Measurements from ENCODE around the gene SRXN1.
A peak's percentile ranks its signal among the peaks of the same experiment; 100 is the strongest.

The SRXN1 gene

DNA sequence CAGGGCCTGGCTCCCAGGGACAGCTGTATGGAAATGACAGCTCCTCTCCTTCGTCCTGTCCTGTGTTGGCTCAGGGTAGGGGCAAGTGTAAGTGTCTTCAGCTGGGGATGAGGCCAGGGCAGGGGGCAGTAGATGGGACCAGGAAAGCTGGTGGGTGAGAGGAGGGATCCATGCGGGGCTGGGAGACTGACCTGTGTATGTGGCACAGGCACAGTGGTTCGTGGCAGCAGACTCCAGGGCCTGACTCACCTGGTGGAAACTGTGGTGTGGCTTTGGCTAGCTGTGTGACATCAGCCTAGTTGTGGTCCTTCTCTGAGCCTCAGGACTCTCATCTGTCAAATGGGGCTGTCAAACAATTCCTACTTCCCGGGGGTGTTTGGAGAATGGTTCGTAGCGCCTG is 36.3 kb upstream of the SRXN1 start:
- Histone ChIP-seq H3K27me3 (ENCODE audit: insufficient read depth, low read length) (no peaks in the 10 kb centered on the region), H3K4me3 (ENCODE audit: low read length) (no peak overlapping the region), H3K36me3 (ENCODE audit: insufficient read depth, low read length) (no peaks in the 10 kb centered on the region), H3K27ac (ENCODE audit: low read depth, low read length) (no peak overlapping the region), H3K9me3 (ENCODE audit: insufficient read depth, low read depth, low read length) (no peaks in the 10 kb centered on the region), H3K9ac (ENCODE audit: low read depth, low read length) (no peak overlapping the region), H3K4me1 (ENCODE audit: insufficient read depth, low read length) (no peaks in the 10 kb centered on the region)
- WGBS: 92% methylated on average over 6 of the region's 6 CpGs

DNA sequence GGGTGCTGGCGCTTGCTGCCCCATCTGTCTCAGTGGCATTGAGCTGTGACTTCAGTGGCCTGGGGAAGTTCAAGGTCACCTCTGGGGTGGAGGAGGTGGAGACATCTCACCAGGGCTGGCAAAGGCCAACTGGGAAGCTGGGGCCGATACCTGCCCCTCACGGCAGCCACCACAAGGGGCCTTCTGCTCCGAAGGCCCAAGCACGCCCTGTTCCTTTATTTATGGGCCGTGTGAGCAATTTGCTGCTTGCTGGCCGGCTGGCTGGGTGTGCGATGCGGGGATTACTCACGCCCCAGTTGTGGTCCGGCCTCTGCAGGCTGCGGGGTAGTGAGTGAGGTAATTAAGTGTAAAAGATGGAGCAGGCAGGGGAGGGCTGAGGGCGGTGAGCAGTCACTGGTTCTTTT is 35.8 kb upstream of the SRXN1 start:
- Histone ChIP-seq H3K4me1 (ENCODE audit: insufficient read depth, low read length) (no peaks in the 10 kb centered on the region), H3K27ac (ENCODE audit: low read depth, low read length) (no peak overlapping the region), H3K27me3 (ENCODE audit: insufficient read depth, low read length) (no peaks in the 10 kb centered on the region), H3K36me3 (ENCODE audit: insufficient read depth, low read length) (no peaks in the 10 kb centered on the region), H3K9ac (ENCODE audit: low read depth, low read length) (no peak overlapping the region), H3K9me3 (ENCODE audit: insufficient read depth, low read depth, low read length) (no peaks in the 10 kb centered on the region), H3K4me3 (ENCODE audit: low read length) (no peak overlapping the region)
- WGBS: 37% methylated on average over 13 of the region's 13 CpGs

DNA sequence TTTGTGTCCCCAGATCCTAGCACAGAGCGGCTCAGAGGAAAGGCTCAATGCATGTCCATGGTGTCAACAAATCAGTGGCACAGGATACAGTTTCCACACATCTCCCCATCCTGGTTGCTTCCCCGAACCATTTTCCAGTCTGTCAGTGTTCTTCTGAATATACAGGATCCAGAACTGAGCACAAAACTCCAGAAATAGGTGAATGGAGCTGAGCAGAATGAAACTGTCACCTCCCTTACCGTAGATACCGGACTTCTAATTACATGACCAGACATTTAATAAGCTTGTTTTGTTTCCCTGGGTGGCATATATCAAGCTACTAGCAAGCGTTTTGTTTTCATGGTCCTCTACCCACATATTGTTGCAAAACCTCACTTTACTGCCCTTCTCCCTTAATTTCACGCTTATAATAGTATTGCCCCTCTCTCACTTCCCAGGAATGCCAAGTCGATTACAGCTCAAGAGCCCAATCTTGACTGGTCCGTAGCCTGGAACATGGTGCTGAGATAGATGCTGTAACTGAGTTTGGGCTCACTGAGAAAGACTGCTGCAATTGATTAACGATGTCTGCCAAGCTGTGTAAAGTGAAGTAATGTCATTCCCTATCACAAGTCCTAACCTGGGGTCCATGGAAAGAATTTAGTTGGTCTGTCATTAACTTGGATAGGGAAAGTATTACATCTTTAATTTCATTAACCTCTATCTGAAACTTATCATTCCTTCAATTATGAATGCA is 34.6 kb upstream of the SRXN1 start:
- Histone ChIP-seq H3K27ac (ENCODE audit: low read depth, low read length) (no peak overlapping the region), H3K4me1 (ENCODE audit: insufficient read depth, low read length) (no peaks in the 10 kb centered on the region), H3K27me3 (ENCODE audit: insufficient read depth, low read length) (no peaks in the 10 kb centered on the region), H3K36me3 (ENCODE audit: insufficient read depth, low read length) (no peaks in the 10 kb centered on the region), H3K9ac (ENCODE audit: low read depth, low read length) (no peak overlapping the region), H3K9me3 (ENCODE audit: insufficient read depth, low read depth, low read length) (no peaks in the 10 kb centered on the region), H3K4me3 (ENCODE audit: low read length) (no peak overlapping the region)
- 93% methylated on average over 9 of the region's 9 CpGs for WGBS

DNA sequence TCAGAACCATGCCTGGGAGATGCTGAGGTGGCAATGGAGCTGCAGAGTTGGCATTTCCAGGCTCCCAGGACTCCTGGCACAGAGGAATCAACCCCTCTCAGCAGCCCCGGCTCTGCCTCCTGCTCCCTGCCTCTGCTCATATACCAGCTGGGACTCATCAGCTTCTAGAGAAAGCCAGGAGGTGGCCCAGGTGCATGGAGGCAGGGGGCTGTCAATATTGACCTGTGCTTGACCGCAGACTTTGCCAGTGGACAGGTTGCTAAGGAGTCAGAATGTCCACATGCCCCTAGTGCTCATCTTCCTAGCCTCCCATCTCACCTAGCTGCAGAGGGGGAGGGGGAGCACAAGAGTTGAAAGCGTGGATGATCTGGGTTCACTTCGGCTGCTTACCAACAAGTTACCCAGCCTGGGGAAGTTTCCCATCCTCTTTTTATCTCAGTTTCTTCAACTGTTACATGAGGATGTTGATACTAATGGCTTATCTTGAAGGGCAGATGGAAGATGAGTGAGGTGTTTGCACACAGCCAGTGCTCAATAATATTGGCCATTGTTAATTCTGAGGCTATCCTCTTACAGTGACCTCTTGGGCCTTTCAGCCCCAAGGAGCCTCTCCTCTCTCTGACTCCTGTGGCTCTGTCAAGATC is 31.8 kb upstream of the SRXN1 start:
- no peak overlapping the region for H3K9ac ChIP-seq (ENCODE audit: low read depth, low read length)

GRCh38 chr20:682123-682522 is 29.1 kb upstream of the SRXN1 start:
- Histone ChIP-seq H3K27ac (ENCODE audit: low read depth, low read length) (no peak overlapping the region), H3K9ac (ENCODE audit: low read depth, low read length) (no peak overlapping the region), H3K4me1 (ENCODE audit: insufficient read depth, low read length) (no peaks in the 10 kb centered on the region), H3K27me3 (ENCODE audit: insufficient read depth, low read length) (peaks cover 9% of the 10 kb centered on the region), H3K4me3 (ENCODE audit: low read length) (no peak overlapping the region), H3K36me3 (ENCODE audit: insufficient read depth, low read length) (no peaks in the 10 kb centered on the region), H3K9me3 (ENCODE audit: insufficient read depth, low read depth, low read length) (no peaks in the 10 kb centered on the region)
- 90% methylated on average over 1 of the region's 1 CpG for WGBS

More for the DNA sequence above, 31.8 kb upstream of the SRXN1 start:
- no peaks in the 10 kb centered on the region for H3K36me3 ChIP-seq (ENCODE audit: insufficient read depth, low read length)
- H3K4me1 ChIP-seq (ENCODE audit: insufficient read depth, low read length): no peaks in the 10 kb centered on the region
- H3K27ac ChIP-seq (ENCODE audit: low read depth, low read length): no peak overlapping the region
- 95% methylated on average over 2 of the region's 4 CpGs for WGBS
- no peak overlapping the region for H3K4me3 ChIP-seq (ENCODE audit: low read length)
- no peaks in the 10 kb centered on the region for H3K9me3 ChIP-seq (ENCODE audit: insufficient read depth, low read depth, low read length)
- no peaks in the 10 kb centered on the region for H3K27me3 ChIP-seq (ENCODE audit: insufficient read depth, low read length)

GRCh38 chr20:680638-681187 is 27.7 kb upstream of the SRXN1 start:
- WGBS: 86% methylated on average over 2 of the region's 2 CpGs
- Histone ChIP-seq H3K4me1 (ENCODE audit: insufficient read depth, low read length) (peaks cover 7% of the 10 kb centered on the region), H3K27me3 (ENCODE audit: insufficient read depth, low read length) (peaks cover 23% of the 10 kb centered on the region), H3K9me3 (ENCODE audit: insufficient read depth, low read depth, low read length) (no peaks in the 10 kb centered on the region), H3K9ac (ENCODE audit: low read depth, low read length) (no peak overlapping the region), H3K27ac (ENCODE audit: low read depth, low read length) (no peak overlapping the region), H3K36me3 (ENCODE audit: insufficient read depth, low read length) (no peaks in the 10 kb centered on the region), H3K4me3 (ENCODE audit: low read length) (no peak overlapping the region)

- Histone ChIP-seq H3K27ac (ENCODE audit: low read depth, low read length) (no peak overlapping the region), H3K9me3 (ENCODE audit: insufficient read depth, low read depth, low read length) (no peaks in the 10 kb centered on the region), H3K9ac (ENCODE audit: low read depth, low read length) (no peak overlapping the region), H3K27me3 (ENCODE audit: insufficient read depth, low read length) (peaks cover 47% of the 10 kb centered on the region), H3K4me1 (ENCODE audit: insufficient read depth, low read length) (peaks cover 7% of the 10 kb centered on the region), H3K36me3 (ENCODE audit: insufficient read depth, low read length) (no peaks in the 10 kb centered on the region), H3K4me3 (ENCODE audit: low read length) (no peak overlapping the region)
- 92% methylated on average over 5 of the region's 5 CpGs for WGBS
These were observed 25.0 kb upstream of the SRXN1 start for GRCh38 chr20:677957-678356.

GRCh38 chr20:676967-677366 is 24.0 kb upstream of the SRXN1 start:
- 79% methylated on average over 3 of the region's 3 CpGs for WGBS

DNA sequence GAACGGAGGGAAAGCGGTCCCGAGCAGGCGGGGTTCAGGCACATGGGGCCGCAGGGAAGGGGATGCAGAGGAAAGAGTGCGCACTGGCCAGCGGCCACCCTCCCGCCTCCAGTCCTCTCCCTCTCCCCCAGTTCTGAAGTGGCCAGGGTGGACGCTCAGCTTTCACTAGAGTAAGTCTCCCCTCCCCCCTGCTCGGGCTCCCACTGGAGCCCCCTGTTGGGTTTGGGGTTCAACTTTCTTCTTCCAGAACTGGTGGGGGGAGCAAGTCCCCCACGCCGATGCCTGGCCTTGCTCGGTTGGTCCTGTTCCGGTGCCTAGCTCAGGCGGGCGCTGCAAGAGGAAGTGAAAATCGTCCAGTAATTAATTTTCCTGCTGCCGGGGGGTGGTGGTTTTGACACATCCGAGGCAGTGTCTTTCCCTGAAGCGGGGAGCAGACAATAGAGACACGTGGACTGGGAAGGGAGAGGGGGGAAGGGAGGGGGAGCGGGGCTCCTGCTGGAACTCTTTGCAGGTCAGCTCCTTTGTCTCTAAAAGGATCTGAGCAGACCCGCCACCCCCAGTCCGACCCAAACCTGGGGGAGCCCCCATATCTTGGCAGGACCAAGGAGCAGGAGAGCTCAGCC is 23.4 kb upstream of the SRXN1 start:
- 6% methylated on average over 20 of the region's 24 CpGs for WGBS
- peak overlapping the region; percentile 54 for H3K4me3 ChIP-seq (ENCODE audit: low read length)
- H3K9me3 ChIP-seq (ENCODE audit: insufficient read depth, low read depth, low read length): no peaks in the 10 kb centered on the region
- no peak overlapping the region for H3K27ac ChIP-seq (ENCODE audit: low read depth, low read length)
- peaks cover 10% of the 10 kb centered on the region for H3K4me1 ChIP-seq (ENCODE audit: insufficient read depth, low read length)
- H3K9ac ChIP-seq (ENCODE audit: low read depth, low read length): peak overlapping the region; percentile 67
- H3K27me3 ChIP-seq (ENCODE audit: insufficient read depth, low read length): peaks cover 47% of the 10 kb centered on the region
- no peaks in the 10 kb centered on the region for H3K36me3 ChIP-seq (ENCODE audit: insufficient read depth, low read length)

More at GRCh38 chr20:676967-677366, 24.0 kb upstream of the SRXN1 start:
- peaks cover 47% of the 10 kb centered on the region for H3K27me3 ChIP-seq (ENCODE audit: insufficient read depth, low read length)
- peak overlapping the region; percentile 67 for H3K9ac ChIP-seq (ENCODE audit: low read depth, low read length)
- H3K9me3 ChIP-seq (ENCODE audit: insufficient read depth, low read depth, low read length): no peaks in the 10 kb centered on the region
- H3K4me1 ChIP-seq (ENCODE audit: insufficient read depth, low read length): peaks cover 9% of the 10 kb centered on the region
- no peak overlapping the region for H3K27ac ChIP-seq (ENCODE audit: low read depth, low read length)
- no peaks in the 10 kb centered on the region for H3K36me3 ChIP-seq (ENCODE audit: insufficient read depth, low read length)
- peak overlapping the region; percentile 54 for H3K4me3 ChIP-seq (ENCODE audit: low read length)

DNA sequence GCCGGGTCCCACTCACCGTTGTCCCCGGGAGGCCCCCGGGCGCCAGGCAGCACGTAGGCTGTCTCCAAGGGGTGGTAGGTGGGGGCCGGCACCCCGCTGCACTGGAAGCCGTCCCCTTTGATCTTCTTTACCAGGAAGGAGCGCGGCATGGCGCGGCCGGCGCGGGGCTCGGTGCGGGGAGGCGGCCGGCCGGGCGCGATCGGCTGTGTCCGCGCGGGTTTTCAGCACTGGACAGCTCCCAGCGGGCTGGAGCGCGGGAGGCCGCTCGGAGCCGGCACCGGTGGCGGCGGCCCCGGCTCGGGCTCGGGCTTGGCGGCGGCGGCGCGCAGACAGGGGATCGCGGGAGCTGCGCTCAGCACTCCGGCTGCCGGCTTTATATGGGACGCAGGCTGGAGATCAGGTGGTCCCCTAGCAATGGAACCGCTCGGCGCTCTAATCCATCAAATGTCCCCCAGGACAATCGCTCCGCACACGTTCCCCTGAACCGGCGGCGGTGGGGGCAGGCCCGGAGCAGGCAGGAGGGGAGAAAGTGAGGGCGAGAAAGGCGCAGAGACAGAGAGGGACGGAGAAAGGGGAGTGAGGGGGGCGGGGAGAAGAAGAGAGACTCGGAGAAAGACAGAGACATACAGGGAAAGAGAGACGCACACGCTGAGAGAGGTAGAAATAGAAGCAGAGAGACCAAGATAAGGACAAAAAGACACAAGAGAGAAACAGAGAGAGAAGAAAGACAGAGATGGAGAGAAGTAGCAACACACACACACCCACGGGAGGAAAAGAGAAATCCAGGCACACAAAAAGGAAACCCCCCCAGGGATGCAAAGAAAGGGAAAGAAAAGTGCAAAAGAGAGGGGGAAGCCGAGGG is 22.7 kb upstream of the SRXN1 start, which contains the start of gene SCRT2:
TSS of gene SCRT2 (minus strand) at position 350 of the 862 bp plus-strand sequence. CDS start at position 149, 201 bp downstream.
- Histone ChIP-seq H3K9ac (ENCODE audit: low read depth, low read length) (peak within 1 kb of the TSS; percentile 67), H3K4me1 (ENCODE audit: insufficient read depth, low read length) (peaks cover 10% of the 10 kb centered on the region), H3K4me3 (ENCODE audit: low read length) (peak within 1 kb of the TSS; percentile 54), H3K9me3 (ENCODE audit: insufficient read depth, low read depth, low read length) (no peaks in the 10 kb centered on the region), H3K36me3 (ENCODE audit: insufficient read depth, low read length) (no peaks in the 10 kb centered on the region), H3K27ac (ENCODE audit: low read depth, low read length) (no peak within 1 kb of the TSS), H3K27me3 (ENCODE audit: insufficient read depth, low read length) (peaks cover 47% of the 10 kb centered on the region)
- under 1% methylated on average over 69 of the region's 69 CpGs for WGBS

All from HUES64 (cell line).